Epidermal melanocyte (primary cell): ENCODE measurements around the gene STXBP5.
"Not testable (repeated sequence)": the region's sequence is repeated elsewhere in the genome, so short reads cannot be mapped to it uniquely, and the experiment has no call there.

Experiments
- DNase-seq: peaks from one replicate; pipeline ENCODE4 v3.0.0; 2011; ENCODE audit warnings: low spot score; ENCODE audit not compliant: insufficient read length

STXBP5 gene

DNA sequence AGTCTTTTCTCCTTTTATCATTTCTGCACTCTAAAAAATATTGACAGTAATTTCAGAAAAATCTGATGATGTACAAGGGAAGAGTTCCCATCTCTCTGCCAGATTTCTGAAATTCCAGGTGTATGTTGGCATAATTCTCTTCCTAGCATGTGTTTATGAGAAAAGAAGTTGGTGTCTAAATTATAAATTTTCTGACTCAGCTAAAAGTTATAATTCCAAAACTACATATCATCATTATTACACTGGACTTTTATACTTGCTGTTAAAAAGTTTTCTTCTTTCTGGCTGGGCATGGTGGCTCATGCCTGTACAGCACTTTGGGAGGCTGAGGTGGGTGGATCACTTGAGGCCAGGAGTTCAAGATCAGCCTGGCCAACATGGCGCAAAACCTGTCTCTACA is 168.6 kb downstream of the STXBP5 start:
- DNase-seq, result no peak

DNA sequence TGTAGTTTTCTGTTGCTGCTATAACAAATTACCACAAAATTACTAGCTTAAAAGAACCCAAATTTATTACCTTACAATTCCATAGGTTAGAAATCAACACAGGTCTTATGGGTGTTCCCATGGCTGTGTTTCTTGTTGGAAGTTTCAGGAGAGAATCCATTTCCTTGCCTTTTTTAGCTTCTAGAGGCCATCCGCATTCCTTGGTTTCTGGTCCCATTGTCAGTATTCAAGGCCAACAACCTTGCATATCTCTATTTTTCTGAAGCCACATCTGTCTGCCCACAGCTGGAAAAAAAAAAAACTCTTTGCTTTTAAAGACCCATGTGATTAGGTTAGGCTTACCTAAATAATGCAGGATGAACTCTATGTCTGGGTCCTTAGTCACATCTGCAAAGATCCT is 174.6 kb downstream of the STXBP5 start:
- DNase-seq, result no peak

DNA sequence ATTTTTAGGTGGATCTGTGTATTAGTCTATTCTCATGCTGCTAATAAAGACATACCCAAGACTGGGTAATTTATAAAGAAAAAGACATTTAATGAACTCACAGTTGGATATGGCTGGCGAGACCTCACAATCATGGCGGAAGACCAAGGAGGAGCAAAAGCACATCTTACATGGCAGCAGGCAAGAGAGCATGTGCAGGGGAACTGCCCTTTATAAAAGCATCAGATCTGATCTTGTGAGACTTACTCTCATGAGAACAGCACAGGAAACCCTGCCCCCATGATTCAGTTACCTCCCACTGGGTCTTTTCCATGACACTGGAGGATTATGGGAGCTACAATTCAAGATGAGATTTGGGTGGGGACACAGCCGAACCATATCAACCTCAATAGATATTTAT is 176.6 kb downstream of the STXBP5 start:
- DNase-seq, result not testable (repeated sequence)

DNA sequence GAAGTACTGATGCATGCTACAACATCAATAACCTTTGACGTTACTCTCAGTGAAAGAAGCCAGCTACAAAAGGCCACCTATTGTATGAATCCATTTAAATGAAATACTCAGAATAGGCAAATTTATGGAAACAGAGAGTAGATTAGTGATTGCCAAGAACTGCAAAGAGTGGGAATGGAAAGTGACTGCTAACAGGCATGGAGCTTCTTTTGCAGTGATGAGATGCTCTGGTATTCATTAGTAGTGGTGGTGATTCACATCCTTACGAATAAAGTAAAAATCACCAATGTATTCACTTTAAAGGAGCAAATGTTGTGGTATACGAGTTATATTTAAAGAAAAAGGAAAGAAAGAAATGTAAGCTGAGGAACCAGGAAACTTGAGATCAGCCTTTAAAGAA is 177.5 kb downstream of the STXBP5 start:
- no peak for DNase-seq

DNA sequence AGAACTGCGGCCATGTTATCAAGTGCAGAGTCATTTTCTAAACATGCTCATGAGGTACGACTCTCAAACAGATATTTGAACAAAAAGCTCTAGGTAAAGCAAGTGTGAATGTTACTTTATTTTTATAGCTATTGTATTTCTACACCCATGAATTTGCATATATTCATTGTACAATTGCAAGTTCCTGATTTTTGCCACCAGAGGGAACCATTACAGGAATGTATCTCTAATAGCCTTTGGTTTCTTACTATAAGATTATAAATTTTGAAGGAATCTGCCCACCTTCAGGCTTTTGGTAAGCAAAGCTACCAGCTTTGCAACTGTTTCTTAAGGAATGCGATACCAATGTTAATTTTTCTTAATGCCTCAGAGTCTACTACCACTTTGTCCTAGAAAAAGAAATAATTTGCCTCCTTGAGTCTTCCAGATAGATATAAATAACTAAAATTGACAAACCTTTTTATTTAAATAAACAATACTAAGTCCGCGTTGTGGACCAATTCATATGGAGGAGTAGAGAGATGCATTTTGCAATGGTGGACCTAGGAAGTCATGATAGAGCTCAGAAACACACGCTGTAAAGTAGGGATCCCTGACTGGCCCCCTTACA is 178.8 kb downstream of the STXBP5 start:
- DNase-seq, result no peak

DNA sequence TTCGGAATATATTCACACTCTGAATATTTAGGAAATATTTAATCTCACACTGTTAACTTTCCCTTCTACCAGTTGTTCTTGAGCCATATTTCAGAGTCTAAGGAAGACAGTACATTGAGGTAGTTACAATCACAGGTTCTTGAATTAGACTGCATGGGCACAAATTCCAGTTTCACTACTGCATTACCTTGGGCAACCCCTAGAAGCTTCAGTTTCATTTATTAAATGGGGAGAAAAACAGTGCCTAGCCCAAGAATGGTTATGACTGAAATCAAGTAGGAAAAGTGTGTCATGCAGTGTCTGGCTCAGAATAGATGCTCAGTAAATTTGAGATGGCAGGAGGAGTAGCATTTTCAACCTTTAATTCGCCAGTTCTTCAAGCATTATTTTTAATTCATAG is 179.8 kb downstream of the STXBP5 start:
- no peak for DNase-seq

DNA sequence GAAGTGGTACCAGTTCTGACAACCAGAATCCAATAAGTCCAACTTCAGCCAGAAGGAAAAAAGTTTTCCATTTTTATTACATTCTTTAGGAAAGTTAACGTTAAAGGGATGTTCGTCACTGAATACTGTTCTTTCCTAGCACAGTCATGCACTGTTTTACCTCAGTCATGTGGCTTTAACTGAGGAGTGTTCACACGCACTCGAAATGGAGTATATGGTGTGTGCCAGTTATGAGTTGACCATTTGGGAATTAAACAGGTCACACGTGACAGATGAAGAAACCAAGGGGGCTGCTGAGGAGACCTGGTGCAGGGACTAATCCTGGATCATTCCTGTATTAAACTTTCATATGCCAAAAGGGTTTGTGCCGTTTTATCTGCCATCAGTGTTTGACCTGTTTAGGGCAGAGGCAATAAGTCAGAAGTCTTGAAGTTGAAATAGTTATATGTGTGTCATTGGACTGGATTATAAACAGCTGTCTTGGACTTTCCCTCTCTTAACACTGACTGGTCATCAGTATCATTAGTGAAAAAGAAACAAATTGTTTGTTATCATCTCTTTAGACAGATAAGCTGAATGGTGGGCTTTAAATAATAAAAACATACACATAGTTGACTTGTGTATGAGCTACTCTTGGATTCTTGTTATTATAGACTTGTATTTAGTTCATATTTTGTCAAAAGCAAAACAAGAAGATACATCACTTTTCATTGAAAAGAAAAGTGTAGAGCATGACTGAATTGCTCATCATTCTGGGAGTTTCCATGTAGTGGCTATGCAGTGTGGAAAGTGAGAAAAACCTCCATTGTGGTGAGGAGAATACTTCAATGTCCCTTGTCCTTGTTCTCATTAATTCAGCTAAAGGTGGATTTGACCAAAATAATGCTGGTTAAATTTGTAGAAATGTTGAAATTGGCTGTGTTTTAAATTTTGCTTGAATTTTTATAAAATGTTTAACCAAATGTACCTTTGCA is 180.8 kb downstream of the STXBP5 start:
- DNase-seq, result no peak

DNA sequence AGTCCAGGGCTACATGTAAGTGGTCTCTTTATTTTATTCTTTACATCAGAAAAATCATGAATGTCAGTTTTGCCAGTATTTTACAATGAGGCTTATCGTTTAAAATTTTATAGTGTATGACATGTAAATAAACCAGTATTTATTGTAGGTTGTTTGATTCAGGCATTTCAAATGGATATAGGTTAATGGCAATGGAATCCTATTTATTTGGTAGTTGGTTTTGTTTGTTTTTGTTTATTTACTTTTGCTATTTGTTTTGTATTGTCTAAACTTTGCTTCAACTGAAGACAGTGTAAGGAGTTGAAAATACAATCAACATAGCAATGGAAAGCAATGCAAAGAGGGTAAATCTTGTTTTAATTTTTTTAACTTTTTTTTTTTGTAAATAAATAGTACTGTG is 185.2 kb downstream of the STXBP5 start:
- no peak for DNase-seq

DNA sequence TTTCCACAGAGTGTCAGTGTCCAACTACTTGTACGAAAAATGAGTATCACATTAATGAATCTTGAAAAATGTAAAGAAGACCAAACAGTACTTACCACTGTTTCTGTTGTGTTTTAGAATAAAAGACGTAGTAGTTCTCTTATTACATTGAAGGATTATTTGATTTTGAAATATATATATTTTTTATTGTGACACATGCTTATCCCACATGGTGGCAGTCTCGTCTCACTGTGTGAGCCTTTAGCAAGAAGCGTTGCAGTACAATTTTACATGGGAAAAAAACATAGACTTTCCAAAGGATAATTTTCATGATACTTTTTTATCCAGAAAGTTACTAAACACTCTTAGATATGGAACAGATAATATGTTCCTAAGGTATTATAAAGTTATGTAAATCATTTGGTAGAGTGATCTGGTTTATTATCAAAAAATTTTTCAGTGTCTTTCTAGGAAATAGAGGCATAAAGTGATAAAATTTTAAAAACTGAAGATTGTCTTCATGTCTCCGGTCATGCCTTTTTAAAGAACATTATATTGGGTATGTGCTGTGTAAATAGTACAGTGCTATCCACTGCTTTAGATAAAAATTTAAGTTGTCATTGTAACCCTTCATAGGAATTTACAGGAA is 186.8 kb downstream of the STXBP5 start:
- no peak for DNase-seq

DNA sequence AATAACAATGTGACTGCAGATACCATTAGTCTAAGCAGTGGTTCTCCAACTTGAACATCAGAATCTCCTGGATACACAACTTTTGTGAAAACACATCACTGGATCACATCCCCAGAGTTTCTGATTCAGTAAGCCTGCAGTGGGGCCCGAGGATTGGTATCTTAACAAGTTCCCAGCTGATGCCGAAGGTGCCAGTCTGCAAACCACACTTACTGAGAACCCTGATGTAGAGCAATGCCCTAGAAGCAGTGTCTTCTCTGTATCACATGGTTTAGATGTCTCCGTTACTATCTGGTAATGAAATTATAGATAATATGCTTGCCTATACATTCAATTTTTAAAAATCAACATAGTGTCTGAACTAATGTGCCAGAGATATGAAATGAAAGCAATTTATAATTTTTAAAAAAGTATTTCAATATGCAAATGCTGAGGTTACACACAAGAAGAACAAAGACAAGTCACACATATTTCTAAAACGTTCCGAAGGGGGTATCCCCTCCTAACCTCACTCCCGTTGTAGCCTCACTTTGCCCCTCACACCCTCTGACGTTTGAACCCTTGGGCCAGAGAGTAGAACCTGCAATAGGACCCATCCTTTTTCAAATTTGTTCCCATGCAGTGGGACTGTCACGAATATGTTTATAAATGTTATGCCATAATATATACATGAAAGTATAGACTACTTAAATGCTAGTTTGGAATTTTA is 188.9 kb downstream of the STXBP5 start:
- DNase-seq, result no peak

DNA sequence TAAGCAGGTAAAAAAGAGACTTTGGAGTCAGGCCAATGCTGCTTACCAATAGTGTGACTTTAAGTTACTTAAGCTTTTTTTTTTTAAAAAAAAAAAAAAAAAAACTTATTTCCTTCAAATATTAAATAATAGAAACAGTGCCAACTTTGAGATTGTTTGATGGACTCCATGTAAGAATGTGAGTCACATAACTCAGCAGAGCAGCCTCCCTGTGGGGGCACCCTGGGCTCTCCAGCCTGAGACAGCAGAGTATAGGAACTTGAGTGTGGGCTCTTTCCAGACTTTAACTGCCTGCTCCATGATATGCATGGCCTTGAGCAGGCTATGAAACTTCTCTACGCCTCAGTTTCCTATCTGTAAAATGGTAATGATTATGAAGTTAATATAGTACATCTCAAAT is 190.9 kb downstream of the STXBP5 start:
- DNase-seq, result no peak

DNA sequence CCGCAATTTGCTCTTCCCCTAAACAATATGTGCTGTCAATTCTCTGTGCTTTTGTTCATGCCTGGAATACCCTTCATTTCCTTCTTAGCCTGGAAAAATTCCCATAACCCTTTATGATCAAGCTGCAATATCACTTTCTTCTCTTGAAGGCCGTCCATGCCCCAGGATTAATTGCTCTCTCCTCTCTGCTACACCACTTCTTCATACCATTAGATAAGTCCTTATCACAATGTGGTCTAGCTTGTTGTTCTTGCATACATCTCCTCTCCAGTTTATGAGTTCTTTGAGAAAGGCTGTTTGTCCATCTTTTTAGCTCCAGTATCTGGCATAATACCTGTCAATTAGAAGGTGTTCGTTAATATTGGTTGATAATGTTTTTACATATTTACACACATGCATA is 193.1 kb downstream of the STXBP5 start:
- no peak for DNase-seq

DNA sequence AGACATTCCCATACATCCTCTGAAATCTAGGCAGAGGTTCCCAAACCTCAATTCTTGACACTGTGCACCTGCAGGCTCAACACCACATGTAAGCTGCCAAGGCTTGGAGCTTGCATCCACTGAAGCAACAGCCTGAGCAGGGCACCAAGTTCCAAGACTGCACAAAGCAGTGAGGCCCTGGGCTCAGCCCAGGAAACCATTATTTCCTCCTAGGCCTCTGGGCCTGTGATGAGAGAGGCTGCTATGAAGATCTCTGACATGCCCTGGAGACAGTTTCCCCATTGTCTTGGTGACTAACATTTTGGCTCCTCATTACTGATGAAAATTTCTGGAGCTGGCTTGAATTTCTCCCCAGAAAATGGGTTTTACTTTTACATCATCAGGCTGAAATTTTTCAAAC is 196.8 kb downstream of the STXBP5 start:
- DNase-seq, result no peak

DNA sequence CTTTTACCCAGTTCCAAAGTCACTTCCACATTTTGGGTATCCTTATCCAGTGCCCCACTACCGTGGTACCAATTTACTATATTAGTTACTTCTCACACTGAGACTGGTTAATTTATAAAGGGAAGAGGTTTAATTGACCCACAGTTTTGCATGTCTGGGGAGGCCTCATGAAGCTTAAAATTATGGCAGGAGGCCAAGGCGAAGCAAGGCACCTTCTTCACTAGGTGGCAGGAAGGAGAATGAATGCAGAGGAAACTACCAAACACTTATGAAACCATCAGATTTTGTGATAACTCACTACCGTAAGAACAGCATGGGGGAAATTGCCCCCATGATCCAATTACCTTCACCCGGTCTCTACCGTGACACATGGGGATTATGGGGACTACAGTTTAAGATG is 197.6 kb downstream of the STXBP5 start:
- DNase-seq, result no peak

DNA sequence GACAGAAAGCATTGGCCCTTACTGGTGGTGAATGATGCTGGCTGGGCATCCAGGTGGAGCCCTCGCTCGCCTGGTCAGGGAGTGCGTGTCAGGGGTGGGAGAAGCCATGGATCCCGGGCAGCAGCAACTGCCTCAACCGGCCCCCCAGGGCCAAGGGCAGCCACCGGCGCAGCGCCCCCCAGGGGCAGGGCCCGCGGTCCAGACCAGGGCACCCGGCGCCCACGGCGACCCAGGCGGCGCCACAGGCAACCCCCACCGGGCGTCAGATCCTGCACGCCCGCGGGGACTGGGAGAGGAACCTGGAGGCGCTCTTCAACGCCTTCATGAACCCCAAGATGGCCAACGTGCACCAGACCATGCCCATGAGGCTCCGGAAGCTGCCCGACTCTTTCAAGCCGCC is 202.6 kb downstream of the STXBP5 start:
- no peak for DNase-seq

DNA sequence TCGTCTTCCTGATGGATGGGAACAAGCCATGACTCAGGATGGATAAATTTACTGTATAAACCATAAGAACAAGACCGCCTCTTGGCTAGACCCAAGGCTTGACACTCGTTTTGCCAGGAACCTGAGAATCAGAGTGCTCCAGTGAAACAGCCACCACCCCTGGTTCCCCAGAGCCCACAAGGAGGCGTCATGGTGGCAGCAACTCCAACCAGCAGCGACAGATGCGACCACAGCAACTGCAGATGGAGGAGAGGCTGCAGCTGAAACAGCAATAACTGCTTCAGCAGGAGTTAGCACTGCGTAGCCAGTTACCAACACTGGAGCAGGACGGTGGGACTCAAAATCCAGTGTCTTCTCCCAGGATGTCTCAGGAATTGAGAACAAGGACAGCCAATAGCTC is 203.4 kb downstream of the STXBP5 start:
- no peak for DNase-seq

DNA sequence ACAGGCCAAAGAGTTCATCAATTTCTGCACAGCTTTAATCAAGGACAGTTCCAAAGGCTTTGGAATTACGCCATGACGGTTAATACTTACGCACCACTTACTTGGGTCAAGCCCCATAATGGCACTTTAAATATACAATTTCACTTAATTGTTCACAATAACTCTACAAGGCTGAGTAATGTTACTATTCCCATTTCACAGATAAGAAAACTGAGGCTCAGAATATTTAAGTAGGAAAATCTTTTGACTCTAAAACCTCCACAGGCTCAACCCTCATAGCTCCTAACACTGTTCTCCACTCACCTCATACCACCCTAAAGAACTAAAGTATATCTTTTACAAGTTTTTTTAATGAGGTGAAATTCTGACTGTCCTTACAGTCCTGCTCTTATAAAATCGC is 212.4 kb downstream of the STXBP5 start:
- no peak for DNase-seq

DNA sequence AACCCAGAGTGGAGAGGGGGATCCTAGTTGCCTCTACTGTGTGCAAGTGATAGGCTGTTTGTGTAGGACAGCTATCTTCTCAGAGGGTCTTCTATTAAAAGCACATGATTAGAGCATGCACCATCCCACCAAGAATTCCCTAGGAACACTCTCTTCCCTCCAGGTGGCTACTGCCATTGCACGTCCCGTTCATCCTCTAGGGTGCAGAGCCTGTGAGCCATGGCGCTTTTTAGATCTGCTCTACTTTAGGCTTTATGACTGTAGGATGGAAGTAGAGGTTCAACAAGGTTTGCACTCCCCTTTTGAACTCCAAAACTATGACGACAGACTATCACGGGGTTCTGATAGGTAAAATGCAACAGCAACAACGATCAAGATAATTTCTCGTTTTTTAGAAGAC is 213.7 kb downstream of the STXBP5 start:
- no peak for DNase-seq

DNA sequence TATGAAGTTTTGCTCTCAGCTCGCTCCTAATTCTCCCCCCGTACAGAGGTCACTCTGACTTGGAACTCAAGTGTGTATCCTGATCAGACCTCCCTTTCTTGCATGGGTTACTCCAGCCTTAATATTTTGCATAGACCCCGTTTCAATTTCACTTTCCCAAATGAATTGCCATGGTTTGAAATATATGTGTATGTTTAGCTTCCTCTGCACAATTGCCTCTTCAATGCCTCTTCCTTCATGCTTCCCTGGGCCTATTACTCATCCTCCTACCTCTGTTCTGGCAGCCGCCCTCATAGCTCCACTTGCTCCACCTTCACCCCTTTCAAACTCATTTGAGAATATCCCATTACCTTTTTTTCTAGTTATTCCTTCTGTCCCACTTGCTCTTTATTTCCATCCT is 214.3 kb downstream of the STXBP5 start:
- no peak for DNase-seq

DNA sequence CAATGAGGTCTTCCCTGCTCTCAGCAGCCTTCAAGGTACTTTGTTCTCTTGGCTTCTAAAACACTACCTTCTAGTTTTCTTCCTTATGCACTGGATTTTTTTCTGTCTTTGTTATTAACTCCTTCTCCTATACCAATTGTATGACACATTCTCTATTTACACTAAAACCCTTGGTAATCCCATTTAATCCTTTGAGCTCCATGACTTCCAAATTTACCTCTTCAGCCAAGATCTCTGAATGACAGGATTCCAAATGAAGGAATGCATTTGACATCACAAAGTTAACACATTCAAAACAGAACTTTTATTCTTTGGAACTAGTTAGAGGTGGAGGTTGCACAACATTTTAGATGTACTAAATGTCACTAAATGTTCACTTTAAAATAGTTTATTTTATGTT is 217.7 kb downstream of the STXBP5 start:
- no peak for DNase-seq

DNA sequence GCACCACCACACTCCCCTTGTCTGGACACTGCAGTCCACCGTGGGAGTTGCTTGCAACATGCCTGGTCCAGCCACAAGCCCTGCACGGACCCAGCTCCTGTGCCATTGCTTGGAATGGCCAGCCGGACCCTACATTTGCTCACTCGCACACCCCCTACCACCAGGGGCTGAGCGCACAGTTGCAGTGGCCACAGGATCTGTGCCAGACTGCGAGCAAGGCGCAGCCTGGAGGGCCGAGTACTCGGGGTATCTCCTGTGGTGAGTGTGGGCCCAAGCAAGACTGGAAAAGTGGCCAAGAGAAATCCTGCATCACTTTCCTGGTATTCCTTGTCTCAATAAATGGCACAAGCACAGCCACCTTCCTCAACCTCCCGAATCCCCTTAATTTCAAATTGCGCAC is 218.9 kb downstream of the STXBP5 start:
- DNase-seq, result no peak

DNA sequence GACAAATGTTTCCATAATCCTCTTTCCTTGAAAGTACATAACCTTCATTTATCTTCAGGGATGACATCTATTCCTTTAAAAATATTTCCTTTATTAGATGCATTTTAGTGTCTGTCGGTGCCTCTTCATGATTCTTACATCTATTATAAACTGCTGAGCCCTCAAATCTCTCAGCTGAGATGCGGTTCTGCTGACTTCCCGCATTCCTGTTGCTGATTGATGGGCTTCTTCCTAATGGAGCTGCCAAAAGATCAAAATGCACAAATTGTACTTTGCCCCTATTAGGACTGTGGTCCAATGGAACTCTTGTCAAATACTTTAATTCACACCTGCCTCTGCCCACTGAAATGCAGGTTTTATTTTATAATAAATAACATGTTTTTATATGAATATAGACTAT is 225.6 kb downstream of the STXBP5 start:
- DNase-seq, result no peak
